ENCODE results near the gene PHACTR1. TPM values are rescaled to one million over a fixed set of nuclear protein-coding genes. Genes with fewer than 3 reads are reported as not detected.

PHACTR1 gene
- total and polyA plus RNA-seq, 7 donors = 0.60 to 7.5 (median 3.7) TPM

- Histone ChIP-seq H3K27ac (no peak overlapping the region), H3K27me3 (no peaks in the 10 kb centered on the region), H3K36me3 (no peaks in the 10 kb centered on the region), H3K4me1 (peaks cover 0 to 6% (median 3%) of the 10 kb centered on the region in 4 donors), H3K9me3 (peaks cover 0 to 3% (median 0%) of the 10 kb centered on the region in 4 donors), H3K4me3 (no peak overlapping the region)
- intact Hi-C loops (cut with DNase I) = loop anchor here (5.0 kb wide), 2 partner anchors 255 to 1235 kb away; no protein-coding TSS in a partner anchor
- TF ChIP-seq POLR2A (IDR thresholded peaks at IDR 0.05) = no peak
- no peak for TF ChIP-seq POLR2AphosphoS5 (IDR thresholded peaks at IDR 0.05)
- no peak for TF ChIP-seq CTCF (IDR thresholded peaks at IDR 0.05)
- no peak for TF ChIP-seq EP300 (IDR thresholded peaks at IDR 0.05)
- DNase-seq = no peak
- 33 to 63% methylated on average over 4 of the region's 4 CpGs for WGBS, 2 donors
These were observed 175.6 kb downstream of the PHACTR1 start for GRCh38 chr6:12892151-12892550.

GRCh38 chr6:12893036-12893435, 176.5 kb downstream of the PHACTR1 start:
- Histone ChIP-seq H3K27ac (no peak overlapping the region), H3K9me3 (peaks cover 0 to 3% (median 0%) of the 10 kb centered on the region in 4 donors), H3K27me3 (no peaks in the 10 kb centered on the region), H3K36me3 (no peaks in the 10 kb centered on the region), H3K4me1 (peaks cover 0 to 6% (median 3%) of the 10 kb centered on the region in 4 donors), H3K4me3 (no peak overlapping the region)
- TF ChIP-seq POLR2A (IDR thresholded peaks at IDR 0.05) (no peak), CTCF (IDR thresholded peaks at IDR 0.05) (no peak), POLR2AphosphoS5 (IDR thresholded peaks at IDR 0.05) (no peak), EP300 (IDR thresholded peaks at IDR 0.05) (no peak)
- intact Hi-C loops (cut with DNase I) = loop anchor here (5.0 kb wide), 2 partner anchors 256 to 1236 kb away; no protein-coding TSS in a partner anchor
- WGBS, 2 donors = 69 to 76% methylated on average over 4 of the region's 4 CpGs
- no peak for DNase-seq

DNA sequence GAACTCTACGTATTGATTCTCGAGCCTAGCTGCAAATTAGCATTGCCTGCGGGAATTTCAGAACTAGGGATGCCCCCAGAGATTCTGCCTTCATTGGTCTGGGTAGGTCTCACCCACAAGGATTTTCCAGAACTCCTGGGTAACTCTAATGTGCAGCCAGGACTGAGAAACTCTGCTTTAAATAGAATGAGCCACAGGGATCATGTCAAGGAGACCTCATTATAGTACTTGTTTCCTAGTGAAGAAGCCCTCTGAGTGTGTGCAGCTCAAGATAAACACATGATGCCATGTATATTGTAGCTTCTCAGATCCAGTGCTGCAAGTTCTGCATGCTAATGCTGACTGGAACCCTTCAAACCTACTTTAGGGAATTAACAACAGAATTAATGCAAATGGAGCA, 179.2 kb downstream of the PHACTR1 start:
- no peak for DNase-seq
- 75 to 93% methylated on average over 3 of the region's 3 CpGs for WGBS, 2 donors
- Histone ChIP-seq H3K27me3 (no peaks in the 10 kb centered on the region), H3K27ac (no peak overlapping the region), H3K36me3 (no peaks in the 10 kb centered on the region), H3K4me3 (no peak overlapping the region), H3K4me1 (peaks cover 0 to 6% (median 3%) of the 10 kb centered on the region in 4 donors), H3K9me3 (peaks cover 0 to 3% (median 0%) of the 10 kb centered on the region in 4 donors)
- intact Hi-C loops (cut with DNase I) = no loop called here
- TF ChIP-seq POLR2A (IDR thresholded peaks at IDR 0.05) (no peak), EP300 (IDR thresholded peaks at IDR 0.05) (no peak), CTCF (IDR thresholded peaks at IDR 0.05) (no peak), POLR2AphosphoS5 (IDR thresholded peaks at IDR 0.05) (no peak)

- Histone ChIP-seq H3K27ac (no peak overlapping the region), H3K4me1 (peaks cover 0 to 6% (median 3%) of the 10 kb centered on the region in 4 donors), H3K27me3 (no peaks in the 10 kb centered on the region), H3K9me3 (peaks cover 0 to 3% (median 0%) of the 10 kb centered on the region in 4 donors), H3K36me3 (no peaks in the 10 kb centered on the region), H3K4me3 (no peak overlapping the region)
- WGBS, 2 donors = 47 to 60% methylated on average over 7 of the region's 7 CpGs
- no peak for DNase-seq
- TF ChIP-seq POLR2AphosphoS5 (IDR thresholded peaks at IDR 0.05) = no peak
- no peak for TF ChIP-seq CTCF (IDR thresholded peaks at IDR 0.05)
- TF ChIP-seq POLR2A (IDR thresholded peaks at IDR 0.05) = no peak
- TF ChIP-seq EP300 (IDR thresholded peaks at IDR 0.05) = no peak
- intact Hi-C loops (cut with DNase I) = no loop called here
These were observed 179.7 kb downstream of the PHACTR1 start for GRCh38 chr6:12896208-12896733.

DNA sequence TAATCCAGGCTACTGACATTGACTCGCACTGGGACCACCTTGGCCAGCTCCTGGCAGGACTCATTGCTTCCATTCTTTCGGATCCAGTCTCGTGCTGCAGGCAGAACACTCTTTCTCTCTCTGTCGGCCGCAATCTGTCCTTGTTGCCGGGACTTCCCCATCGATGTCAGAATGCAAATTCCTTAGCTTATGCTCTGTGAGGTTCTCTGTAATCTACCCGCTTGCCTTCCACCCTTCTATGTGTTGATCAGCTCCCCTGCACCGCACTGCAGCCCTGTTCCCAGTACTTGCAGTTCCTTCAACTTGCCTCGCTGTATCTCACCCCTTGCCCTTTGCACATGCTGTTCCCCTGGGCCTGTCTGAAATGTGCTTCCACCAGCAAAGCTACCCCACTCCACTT, 182.0 kb downstream of the PHACTR1 start:
- DNase-seq = no peak
- Histone ChIP-seq H3K9me3 (no peaks in the 10 kb centered on the region), H3K4me3 (no peak overlapping the region), H3K4me1 (peaks cover 0 to 14% (median 6%) of the 10 kb centered on the region in 4 donors), H3K36me3 (no peaks in the 10 kb centered on the region), H3K27me3 (no peaks in the 10 kb centered on the region), H3K27ac (no peak overlapping the region)
- no peak for TF ChIP-seq POLR2AphosphoS5 (IDR thresholded peaks at IDR 0.05)
- no peak for TF ChIP-seq CTCF (IDR thresholded peaks at IDR 0.05)
- TF ChIP-seq EP300 (IDR thresholded peaks at IDR 0.05) = no peak
- no peak for TF ChIP-seq POLR2A (IDR thresholded peaks at IDR 0.05)
- intact Hi-C loops (cut with DNase I) = no loop called here
- 86 to 90% methylated on average over 10 of the region's 10 CpGs for WGBS, 2 donors
